Skeletal muscle satellite cell (primary cell): ENCODE results near the gene KLC1.
A peak's percentile ranks its signal among the peaks of the same experiment; 100 is the strongest.

Experiments used
- H3K27me3 ChIP-seq: 2 replicates; pipeline ENCODE4 v1.7.0; 2013; ENCODE audit warnings: low read length; ENCODE audit not compliant: control insufficient read depth, insufficient read depth
- H3K36me3 ChIP-seq: 2 replicates; pipeline ENCODE4 v1.7.0; 2013; ENCODE audit warnings: mild to moderate bottlenecking, control low read depth, low read length; ENCODE audit not compliant: insufficient read depth
- H3K4me1 ChIP-seq: 2 replicates; pipeline ENCODE4 v1.7.0; 2013; ENCODE audit warnings: low read length; ENCODE audit not compliant: control insufficient read depth, insufficient read depth
- H3K4me2 ChIP-seq: 2 replicates; pipeline ENCODE4 v1.7.0; 2013; ENCODE audit warnings: mild to moderate bottlenecking, low read length
- H3K4me3 ChIP-seq: 2 replicates; pipeline ENCODE4 v1.7.0; 2013; ENCODE audit warnings: low read length
- H3K9ac ChIP-seq: 2 replicates; pipeline ENCODE4 v1.7.0; 2013; ENCODE audit warnings: mild to moderate bottlenecking, low read depth, low read length, moderate library complexity
- H3K9me3 ChIP-seq: replicated peaks from 2 replicates; pipeline ENCODE4 v1.7.0; 2013; ENCODE audit warnings: mild to moderate bottlenecking, control low read depth, low read length

Gene KLC1

GRCh38 chr14:103719751-103720150 is 90.7 kb downstream of the KLC1 start:
- H3K36me3 ChIP-seq, result no peaks in the 10 kb centered on the region
- H3K4me2 ChIP-seq, result no peak overlapping the region
- H3K4me3 ChIP-seq, result no peak overlapping the region
- no peaks in the 10 kb centered on the region for H3K27me3 ChIP-seq
- H3K9me3 ChIP-seq, result no peaks in the 10 kb centered on the region
- H3K9ac ChIP-seq, result no peak overlapping the region
- peaks cover 53% of the 10 kb centered on the region for H3K4me1 ChIP-seq

- Histone ChIP-seq H3K9me3 (no peaks in the 10 kb centered on the region), H3K4me2 (peak overlapping the region; percentile 60), H3K27me3 (no peaks in the 10 kb centered on the region), H3K4me1 (peaks cover 57% of the 10 kb centered on the region), H3K4me3 (no peak overlapping the region), H3K36me3 (no peaks in the 10 kb centered on the region), H3K9ac (peak overlapping the region; percentile 18)
Measured at GRCh38 chr14:103721334-103722120, 92.5 kb downstream of the KLC1 start.

GRCh38 chr14:103723748-103724081 is 94.7 kb downstream of the KLC1 start:
- H3K4me3 ChIP-seq, result no peak overlapping the region
- peaks cover 40% of the 10 kb centered on the region for H3K4me1 ChIP-seq
- no peaks in the 10 kb centered on the region for H3K9me3 ChIP-seq
- H3K4me2 ChIP-seq, result peak overlapping the region; percentile 67
- peaks cover 8% of the 10 kb centered on the region for H3K36me3 ChIP-seq
- H3K27me3 ChIP-seq, result no peaks in the 10 kb centered on the region
- peak overlapping the region; percentile 36 for H3K9ac ChIP-seq

GRCh38 chr14:103724116-103724515 is 95.1 kb downstream of the KLC1 start:
- H3K36me3 ChIP-seq, result peaks cover 12% of the 10 kb centered on the region
- H3K27me3 ChIP-seq, result no peaks in the 10 kb centered on the region
- no peak overlapping the region for H3K4me3 ChIP-seq
- peaks cover 37% of the 10 kb centered on the region for H3K4me1 ChIP-seq
- H3K4me2 ChIP-seq, result peak overlapping the region; percentile 67
- H3K9me3 ChIP-seq, result no peaks in the 10 kb centered on the region
- H3K9ac ChIP-seq, result peak overlapping the region; percentile 36

GRCh38 chr14:103725001-103725682 is 96.1 kb downstream of the KLC1 start:
- no peak overlapping the region for H3K9ac ChIP-seq
- H3K4me2 ChIP-seq, result no peak overlapping the region
- H3K4me1 ChIP-seq, result peaks cover 37% of the 10 kb centered on the region
- no peaks in the 10 kb centered on the region for H3K27me3 ChIP-seq
- no peak overlapping the region for H3K4me3 ChIP-seq
- H3K9me3 ChIP-seq, result no peaks in the 10 kb centered on the region
- H3K36me3 ChIP-seq, result peaks cover 22% of the 10 kb centered on the region

GRCh38 chr14:103725739-103726395 is 96.9 kb downstream of the KLC1 start:
- no peak overlapping the region for H3K4me3 ChIP-seq
- H3K4me1 ChIP-seq, result peaks cover 37% of the 10 kb centered on the region
- no peak overlapping the region for H3K4me2 ChIP-seq
- H3K27me3 ChIP-seq, result no peaks in the 10 kb centered on the region
- no peaks in the 10 kb centered on the region for H3K9me3 ChIP-seq
- H3K36me3 ChIP-seq, result peaks cover 29% of the 10 kb centered on the region
- H3K9ac ChIP-seq, result no peak overlapping the region

- H3K36me3 ChIP-seq, result peaks cover 30% of the 10 kb centered on the region
- H3K4me3 ChIP-seq, result no peak overlapping the region
- no peaks in the 10 kb centered on the region for H3K9me3 ChIP-seq
- H3K4me2 ChIP-seq, result no peak overlapping the region
- peaks cover 33% of the 10 kb centered on the region for H3K4me1 ChIP-seq
- no peaks in the 10 kb centered on the region for H3K27me3 ChIP-seq
- no peak overlapping the region for H3K9ac ChIP-seq
Measured at GRCh38 chr14:103726474-103726873, 97.5 kb downstream of the KLC1 start.

GRCh38 chr14:103727313-103727980 is 98.4 kb downstream of the KLC1 start:
- no peak overlapping the region for H3K9ac ChIP-seq
- no peak overlapping the region for H3K4me2 ChIP-seq
- no peak overlapping the region for H3K4me3 ChIP-seq
- no peaks in the 10 kb centered on the region for H3K9me3 ChIP-seq
- H3K36me3 ChIP-seq, result peaks cover 39% of the 10 kb centered on the region
- peaks cover 25% of the 10 kb centered on the region for H3K4me1 ChIP-seq
- H3K27me3 ChIP-seq, result no peaks in the 10 kb centered on the region

GRCh38 chr14:103728141-103728540 is 99.1 kb downstream of the KLC1 start:
- Histone ChIP-seq H3K36me3 (peaks cover 46% of the 10 kb centered on the region), H3K9me3 (no peaks in the 10 kb centered on the region), H3K4me1 (peaks cover 21% of the 10 kb centered on the region), H3K4me3 (no peak overlapping the region), H3K27me3 (no peaks in the 10 kb centered on the region), H3K9ac (no peak overlapping the region), H3K4me2 (no peak overlapping the region)

- Histone ChIP-seq H3K4me2 (no peak overlapping the region), H3K4me1 (peaks cover 15% of the 10 kb centered on the region), H3K36me3 (peaks cover 52% of the 10 kb centered on the region), H3K9ac (no peak overlapping the region), H3K9me3 (no peaks in the 10 kb centered on the region), H3K4me3 (no peak overlapping the region), H3K27me3 (no peaks in the 10 kb centered on the region)
Measured at GRCh38 chr14:103728721-103729120, 99.7 kb downstream of the KLC1 start.
